CMK (cell line): ENCODE data around the gene SLC4A7.
A peak's percentile ranks its signal among the peaks of the same experiment; 100 is the strongest.
"Not testable (repeated sequence)": the region's sequence is repeated elsewhere in the genome, so short reads cannot be mapped to it uniquely, and the experiment has no call there.

Experiments used
- DNase-seq: peaks from one replicate; pipeline ENCODE4 v3.0.0-alpha.2; 2010; ENCODE audit warnings: low read depth

The SLC4A7 gene

DNA sequence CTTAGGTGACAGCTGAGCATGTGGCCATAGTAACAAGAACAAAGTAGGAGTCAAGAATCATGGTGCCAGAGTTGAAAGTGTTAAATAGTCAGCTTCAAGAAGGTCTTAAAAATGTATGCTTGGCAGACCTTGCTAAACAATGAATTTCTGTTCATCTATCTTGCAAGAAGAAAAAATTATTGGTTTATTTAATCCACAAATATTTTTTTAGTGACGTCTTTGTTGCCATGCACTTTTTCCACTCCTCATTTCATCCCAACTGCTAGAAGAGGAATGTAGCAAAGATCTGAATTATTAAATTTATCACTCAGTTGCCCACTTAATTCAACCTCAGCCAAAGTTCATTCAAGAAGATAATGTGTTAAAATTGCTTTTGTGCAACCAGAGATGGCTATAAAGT, 3.2 kb upstream of the SLC4A7 start:
- DNase-seq, result no peak

DNA sequence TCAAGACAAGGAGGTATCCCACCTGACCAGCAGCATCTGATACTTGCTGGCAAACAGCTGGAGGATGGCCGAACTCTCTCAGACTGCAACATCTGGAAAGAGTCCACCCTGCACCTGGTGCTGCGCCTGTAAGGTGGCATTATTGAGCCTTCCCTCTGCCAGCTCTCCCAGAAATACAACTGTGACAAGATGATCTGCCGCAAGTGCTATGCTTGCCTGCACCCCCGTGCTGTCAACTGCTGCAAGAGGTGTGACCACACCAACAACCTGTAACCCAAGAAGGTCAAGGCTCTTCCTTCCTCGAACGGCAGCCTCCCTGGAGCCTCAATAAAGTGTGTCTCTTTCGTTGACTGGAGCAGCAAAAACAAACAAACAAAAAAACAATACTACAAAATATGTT, 2.2 kb upstream of the SLC4A7 start:
- DNase-seq, result no peak

DNA sequence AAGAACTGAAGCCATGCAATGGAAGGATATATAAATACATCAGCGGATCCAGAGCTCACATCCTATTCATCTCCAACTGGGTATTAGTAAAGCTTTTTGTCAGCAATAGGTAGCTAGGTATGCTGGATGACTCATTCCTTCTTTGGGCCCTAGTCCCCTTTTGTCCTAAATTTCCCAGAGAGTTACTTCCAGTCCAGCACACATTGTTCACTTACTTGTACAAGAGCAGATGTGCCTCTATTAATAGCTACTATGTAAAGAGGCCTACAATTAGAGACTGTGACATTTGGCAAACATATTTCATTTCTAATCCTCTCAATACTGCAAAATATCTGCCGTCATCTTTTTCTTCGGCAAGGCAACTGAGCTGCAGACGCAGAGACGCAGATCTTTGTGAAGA, 1.7 kb upstream of the SLC4A7 start:
- DNase-seq, result no peak

DNA sequence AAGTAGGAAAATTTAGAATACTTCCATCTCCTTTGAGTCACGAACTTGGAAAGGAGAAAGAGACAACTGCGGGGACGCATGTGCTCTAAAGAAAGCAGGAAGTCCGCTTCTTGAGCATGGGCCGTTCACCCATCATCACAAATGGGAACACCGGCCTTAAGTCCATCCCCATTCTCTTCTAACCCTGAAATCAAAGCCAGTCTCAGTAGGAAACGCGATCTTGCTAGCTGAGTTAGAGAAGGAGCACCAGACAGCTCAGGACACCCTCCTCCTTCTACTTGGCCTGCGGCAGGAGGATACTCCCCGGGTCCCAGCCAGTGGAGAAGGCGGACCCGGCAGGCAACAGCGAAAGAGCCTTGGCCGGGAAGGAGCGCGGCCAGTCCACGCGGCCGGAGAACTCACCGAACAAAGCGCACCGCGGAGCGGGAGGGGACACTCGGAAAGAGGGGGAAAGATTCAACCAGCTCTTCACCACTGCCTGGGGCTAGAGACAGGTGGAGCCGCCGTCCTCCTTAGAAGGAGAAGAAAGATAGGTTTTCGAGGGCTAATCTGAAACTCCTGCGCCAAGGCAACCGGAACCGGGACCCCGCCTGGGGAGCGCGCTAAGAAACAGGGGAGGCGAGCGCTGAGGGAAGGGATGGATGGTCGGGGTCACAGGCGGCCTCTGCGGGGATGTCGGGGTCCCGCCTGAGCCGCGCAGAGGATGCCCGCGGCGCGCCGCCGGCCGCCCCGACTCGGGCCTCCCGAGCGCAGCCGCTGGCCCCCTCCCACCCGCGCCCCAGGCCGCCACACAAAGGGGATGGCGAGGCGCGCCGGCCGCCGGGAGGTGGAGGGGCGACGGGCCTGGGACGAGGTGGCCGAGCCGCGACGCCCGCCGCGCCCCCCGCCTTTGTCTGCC, 818 bp downstream of the SLC4A7 start:
- peak; percentile 18 for DNase-seq

DNA sequence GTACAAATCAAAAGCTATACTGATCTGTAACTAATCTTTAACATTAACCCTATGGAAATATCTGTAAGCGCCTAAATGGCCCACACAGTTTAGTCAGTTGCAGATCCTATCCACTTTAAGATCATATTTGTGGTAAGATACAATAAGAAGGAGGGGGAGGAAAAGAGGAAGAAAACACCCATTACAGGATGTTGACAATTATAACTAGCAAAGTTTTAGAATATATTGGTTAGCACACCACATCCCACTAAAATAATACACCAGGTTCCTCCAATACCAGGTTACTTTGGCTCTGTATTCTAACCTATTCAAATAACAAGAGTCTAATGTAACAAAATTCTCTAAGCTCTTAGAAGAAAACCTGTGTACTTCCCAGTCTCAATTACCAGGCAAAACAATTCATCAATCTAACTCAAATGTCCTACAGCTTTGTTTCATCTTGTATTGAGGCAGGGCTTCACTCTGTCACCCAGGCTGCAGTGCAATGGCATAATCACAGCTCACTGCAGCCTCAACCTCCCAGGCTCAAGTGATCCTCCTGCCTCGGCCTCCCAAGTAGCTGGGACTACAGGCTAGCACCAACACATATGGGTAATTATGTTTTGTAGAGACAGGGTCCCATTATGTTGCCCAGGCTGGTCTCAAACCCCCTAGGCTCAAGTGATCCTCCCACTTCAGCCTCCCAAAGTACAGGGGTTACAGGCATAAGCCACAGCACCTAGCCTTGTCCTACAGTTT, 4.2 kb downstream of the SLC4A7 start:
- no peak for DNase-seq

DNA sequence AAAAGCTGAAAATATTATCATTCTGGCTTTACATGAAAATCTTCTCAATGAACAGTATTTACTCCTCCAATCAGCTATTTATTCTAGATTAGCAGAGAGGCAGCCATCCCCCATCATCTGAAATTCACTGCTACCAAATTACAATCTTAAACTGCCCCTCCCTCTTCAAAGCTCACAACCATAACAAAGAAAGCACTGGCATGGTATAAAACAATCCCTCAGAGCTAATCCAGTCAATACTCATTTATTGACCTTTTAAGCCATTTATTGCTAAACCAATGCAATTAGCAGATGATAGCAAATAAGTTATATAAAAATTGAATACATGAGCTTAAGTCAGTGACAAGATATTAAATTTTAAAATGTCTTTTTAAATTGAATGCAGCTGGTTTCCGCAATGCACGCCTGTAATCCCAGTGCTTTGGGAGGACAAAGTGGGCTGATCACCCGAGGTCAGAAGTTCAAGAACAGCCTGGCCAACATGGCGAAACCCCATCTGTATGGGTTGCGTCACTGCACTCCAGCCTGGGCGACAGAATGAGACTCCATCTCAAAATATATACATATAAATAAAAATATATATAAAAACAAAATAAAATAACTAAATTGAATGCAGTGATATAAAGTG, 12.1 kb downstream of the SLC4A7 start:
- DNase-seq, result no peak

DNA sequence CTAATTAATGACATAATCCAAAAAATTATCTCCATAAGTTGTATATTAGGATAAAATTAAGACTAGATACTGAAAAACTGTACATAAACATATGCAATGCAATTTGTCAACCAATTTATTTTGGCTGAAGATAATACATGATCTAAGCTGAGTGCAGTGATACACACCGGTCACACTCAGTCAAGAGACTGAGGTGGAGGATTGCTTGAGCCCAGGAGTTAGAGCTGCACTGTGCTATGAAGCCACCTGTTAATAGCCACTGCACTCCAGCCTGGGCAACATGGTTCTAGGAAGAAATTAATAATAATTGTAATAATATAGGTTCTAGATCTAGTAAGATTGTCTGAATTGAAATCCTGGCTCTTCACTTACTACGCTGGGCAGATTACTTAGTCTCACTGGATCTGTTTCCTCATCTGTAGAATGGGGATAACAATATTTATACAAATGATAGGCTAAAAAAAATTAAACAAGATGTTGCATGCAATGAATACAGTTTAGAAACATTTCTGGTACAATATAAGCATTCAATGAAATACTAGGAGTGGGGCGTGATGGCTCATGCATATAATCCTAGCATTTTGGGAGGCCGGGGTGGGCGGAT, 15.8 kb downstream of the SLC4A7 start:
- DNase-seq, result no peak

DNA sequence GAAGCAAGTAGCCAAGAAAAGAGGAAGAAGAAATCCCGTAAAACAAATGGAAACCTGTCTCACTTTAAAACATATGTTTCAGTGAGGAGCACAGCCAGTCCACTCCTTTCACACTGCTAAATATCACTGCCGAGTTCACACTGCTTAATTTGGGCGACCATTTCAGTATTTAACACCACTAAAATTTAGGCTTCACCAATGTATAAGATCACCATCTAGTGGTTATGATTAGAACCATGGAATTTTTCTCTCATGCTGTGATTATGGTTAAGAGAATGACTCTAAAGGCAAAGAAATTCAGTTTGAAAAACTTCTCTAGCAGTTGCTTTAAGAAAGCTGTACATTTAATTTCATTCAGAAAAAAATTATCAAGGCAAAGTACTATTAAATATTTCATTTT, 16.6 kb downstream of the SLC4A7 start:
- DNase-seq, result no peak

DNA sequence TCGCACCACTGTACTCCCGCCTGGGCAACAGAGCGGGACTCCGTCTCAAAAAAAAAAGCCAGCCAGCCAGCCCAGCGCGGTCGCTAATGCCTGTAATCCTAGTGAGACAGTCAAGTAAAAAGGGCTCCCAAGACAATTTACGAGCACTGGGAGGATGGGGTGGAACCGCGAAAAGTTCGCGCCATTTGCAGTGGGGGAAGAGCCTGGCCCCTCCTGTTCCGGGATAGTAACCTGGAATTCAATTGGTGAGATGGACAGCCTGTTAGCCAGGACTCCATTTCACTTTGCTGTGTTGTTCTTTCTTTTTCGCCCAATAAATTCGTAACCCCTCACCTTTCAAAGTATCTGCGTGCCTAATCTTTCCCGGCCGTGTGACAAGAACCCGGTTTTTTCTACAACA, 19.5 kb downstream of the SLC4A7 start:
- no peak for DNase-seq

DNA sequence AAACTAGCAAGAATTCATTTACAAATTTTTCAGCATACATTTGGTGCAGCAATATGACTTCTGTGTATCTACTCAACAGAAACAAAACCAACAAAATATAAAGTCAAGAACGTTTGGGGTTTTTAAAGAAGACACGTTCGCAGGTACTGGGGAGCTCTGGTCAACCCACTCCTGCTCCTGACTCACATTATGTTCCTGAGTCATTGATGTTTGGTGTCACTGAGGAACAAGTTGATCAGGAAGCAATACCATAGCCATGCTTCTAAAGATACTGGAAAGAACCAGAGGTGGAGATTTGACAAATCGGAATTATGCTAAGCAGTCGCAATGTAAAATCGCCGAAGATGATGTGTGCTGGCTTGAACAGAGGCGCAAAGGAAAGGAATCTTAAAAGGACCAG, 22.0 kb downstream of the SLC4A7 start:
- DNase-seq, result no peak

DNA sequence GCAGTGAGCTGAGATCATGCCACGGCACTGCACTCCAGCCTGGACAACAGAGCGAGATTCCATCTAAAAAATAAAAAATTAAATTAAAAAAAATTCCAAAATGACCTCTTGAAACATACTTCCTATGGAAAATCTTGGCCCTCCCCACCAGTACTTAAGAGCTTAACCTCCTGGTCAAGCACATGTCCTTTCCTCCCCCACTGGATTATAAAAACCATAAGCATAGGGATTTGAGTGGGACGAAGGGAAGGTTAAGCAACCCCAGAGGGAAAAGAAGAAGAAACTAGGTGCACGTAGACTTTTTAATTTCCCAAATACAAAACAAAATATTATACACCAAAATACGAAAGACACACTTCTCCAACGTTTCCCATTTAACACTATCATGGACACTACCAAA, 25.3 kb downstream of the SLC4A7 start:
- no peak for DNase-seq

DNA sequence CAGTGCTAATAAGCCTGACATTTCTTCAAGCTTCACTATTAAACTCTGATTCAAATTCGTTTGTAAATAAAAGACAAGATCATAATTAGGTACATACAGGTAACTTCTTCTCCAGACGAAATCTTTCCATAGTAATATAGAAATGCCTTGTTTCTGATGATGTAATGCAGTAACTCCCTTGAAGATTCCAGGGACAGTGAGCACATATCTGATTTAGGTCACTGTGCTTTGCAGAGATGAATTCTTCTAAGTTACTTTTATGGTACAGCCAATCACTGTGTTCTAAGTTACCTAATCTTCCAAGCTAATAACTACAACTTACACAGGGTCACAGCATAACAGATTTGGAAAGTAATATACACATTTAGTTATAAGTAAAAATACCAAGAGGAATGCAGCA, 27.6 kb downstream of the SLC4A7 start:
- no peak for DNase-seq

DNA sequence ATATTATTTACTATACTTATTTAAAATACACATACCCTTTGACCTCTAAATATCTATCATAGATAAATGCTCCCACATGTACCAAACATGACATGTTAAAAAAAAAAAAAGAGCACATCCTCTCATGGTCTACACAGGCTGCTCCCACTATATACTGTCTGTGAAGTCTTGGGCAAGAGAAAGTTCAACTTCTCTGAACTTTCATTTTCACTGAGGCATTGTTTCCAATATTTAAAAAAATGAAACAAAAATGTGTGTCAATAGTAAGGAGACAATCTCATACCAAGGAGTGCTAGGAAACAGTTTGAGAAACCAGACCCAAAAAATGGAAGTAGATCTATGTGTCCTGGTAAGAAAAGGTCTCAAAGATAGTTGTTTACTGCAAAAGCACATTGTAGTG, 29.3 kb downstream of the SLC4A7 start:
- no peak for DNase-seq

DNA sequence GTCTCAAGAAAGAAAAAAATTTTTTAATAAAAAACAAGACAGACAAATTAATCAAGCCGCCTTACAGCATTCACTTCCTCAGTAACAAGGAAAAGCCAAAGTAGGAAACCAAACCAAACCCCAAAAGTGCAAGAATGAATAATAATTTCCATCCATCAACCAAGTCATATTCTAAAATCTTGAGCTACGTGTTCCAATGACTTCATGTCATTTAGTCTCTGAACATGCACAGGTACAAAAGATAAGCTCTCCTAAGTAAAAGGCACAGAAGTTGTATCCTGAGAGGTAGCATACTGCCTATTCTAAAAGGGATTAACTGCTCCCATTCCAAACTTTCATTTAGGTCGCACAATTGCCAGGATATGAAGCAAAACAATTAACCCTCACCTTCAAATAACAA, 29.7 kb downstream of the SLC4A7 start:
- DNase-seq, result no peak

DNA sequence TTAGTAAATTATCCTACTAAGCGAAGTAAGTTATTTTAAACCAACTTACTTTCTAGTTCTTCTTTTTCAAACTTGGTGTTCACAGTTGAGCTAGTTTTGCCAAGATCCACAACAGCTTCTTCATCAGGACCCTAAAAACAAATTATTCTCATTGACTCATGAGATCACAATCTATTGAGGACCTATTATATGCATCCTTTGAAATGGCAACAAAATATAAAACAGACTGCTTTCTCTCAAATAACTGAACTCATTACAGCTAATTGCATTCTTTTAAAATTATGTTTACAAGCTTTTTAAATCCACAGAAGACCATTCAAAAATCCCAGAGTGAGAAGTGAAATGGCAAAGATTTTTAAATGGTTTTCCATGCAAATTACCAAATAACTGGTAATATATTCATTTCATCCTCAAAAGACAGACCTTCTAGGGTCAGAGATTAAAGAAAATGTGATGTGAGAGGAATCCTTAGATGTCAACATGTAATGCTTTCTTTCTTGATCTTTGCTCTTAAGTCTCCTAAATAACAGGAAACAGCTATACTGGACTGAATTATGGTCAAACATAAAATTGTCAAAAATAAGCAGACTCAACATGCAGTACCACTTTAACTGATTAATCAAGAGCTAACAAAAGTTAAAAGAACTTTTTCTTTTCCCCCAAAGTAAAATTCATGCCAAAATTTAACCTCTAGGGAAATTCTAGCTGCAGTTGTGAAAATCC, 31.7 kb downstream of the SLC4A7 start:
- DNase-seq, result no peak

DNA sequence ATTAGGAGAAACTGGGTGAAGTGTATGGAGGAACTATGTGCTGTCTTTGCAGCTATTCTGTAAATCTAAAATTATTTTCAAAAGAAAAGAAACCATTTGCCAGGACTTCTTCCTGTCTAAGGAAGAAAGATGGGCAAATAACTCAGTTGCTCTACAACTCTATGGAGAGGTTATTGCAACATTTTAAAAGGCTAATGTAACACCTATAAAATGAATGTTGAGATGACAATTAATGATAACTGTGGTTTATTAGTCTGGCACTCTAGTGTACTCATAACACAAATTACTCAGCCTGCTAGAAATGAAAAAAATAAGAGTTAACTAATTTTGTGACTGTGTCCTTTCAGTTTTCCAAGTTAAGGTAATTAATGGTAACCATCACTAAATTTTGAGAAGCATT, 32.3 kb downstream of the SLC4A7 start:
- no peak for DNase-seq

DNA sequence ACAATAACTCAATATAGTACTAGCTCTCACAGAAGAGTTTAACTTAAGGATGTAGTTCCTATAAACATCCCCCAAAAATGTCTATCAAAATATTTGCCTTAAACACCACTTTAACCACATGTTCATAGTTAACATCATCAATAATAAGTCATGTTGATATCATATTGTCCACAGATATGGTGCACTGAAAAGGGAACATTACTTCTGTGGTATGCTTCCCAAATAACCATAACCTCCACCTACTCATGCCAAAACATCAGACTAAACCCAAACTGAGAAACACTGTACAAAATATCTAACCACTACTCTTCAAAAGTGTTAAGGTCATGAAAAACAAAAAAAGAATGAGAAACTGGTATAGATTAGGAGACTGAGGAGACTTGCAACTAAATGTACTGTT, 32.9 kb downstream of the SLC4A7 start:
- DNase-seq, result no peak

DNA sequence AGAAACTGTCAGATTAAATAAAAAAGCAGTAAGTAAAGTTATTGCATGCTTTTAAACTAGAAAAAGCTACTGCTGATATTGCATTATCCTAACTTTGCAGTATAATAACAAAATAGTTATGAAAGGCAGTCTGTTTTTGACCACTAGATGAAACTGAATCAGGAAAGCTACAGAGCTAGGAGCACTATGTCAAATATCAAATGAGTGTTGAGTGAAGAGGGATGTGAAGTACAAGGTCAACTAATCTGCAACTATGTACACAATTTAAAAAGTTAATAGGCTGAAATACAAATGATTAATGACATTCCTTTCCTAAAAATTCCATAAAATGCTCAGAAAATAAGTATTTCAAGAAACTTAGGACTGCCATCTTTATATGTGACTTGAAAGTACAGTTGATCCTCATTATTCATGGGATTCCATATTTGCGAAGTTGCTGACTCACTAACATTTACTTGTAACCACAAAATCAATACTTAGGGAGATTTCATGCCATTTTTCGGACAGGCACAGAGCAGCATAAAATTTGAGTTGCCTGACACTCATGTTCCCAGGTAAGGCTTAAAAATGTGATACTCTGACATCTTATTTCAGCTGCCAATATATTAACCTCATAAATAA, 34.5 kb downstream of the SLC4A7 start:
- no peak for DNase-seq

DNA sequence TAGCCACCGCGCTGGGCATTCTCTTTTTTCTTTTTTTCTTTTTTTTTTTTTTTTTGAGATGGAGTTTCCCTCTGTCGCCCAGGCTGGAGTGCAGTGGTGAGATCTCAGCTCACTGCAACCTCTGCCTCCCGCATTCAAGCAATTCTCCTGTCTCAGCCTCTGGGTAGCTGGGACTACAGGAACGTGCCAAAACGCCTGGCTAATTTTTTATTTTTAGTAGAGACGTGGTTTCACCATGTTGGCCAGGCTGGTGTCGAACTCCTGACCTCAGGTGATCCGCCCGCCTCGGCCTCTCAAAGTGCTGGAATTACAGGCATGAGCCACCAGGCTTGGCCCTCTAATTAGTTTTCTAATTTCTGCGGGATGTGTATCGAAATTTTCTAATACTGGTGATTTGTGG, 41.2 kb downstream of the SLC4A7 start:
- DNase-seq, result not testable (repeated sequence)

DNA sequence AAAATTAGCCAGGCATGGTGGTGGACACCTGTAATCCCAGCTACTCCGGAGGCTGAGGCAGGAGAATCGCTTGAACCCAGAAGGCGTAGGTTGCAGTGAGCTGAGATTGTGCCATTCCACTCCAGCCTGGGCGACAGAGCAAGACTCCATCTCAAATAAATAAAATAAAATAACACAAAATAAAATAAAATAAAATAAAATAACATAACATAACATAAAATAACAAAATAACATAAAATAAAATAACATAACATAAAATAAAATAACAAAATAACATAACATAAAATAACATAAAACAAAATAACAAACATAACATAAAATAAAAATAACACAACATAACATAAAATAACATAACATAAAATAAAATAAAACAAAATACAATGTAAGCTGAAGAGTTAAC, 45.8 kb downstream of the SLC4A7 start:
- DNase-seq, result not testable (repeated sequence)

DNA sequence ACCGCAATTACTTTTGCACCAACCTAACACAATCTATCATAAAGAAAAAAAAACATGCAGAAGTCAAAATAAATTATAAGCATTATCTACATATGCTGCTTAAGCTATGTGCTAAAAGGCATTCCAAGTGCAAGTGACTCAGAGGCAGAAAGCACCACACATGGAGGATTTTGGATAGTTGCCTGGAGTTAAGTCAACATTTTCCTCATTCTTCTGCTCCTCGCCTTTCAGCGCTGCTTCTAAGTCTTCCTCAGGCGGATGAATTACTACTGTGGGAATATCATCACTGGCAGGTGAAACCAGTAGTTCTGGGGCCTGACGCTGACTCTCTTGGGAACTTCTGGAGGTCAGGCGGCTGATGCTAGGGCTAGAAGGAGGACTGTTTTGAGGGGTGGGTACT, 53.1 kb downstream of the SLC4A7 start:
- no peak for DNase-seq

DNA sequence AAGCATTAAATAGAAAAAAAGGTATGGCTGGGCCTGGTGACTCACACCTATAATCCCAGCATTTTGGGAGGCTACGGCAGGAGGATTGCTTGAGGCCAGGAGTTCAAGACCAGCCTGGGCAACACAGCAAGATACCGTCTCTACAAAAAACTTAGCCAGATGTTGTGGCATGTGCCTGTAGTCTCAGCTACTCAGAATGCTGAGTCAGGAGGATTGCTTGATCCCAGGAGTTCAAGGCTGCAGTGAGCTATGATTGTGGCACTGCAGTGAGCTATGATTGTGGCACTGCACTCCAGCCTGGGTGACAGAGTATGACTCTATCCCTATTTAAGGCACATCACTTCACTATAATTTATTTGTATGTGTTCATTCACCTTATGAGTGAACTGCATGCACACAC, 54.3 kb downstream of the SLC4A7 start:
- no peak for DNase-seq
